Activated CD4-positive, alpha-beta T cell treated with anti-CD3 and anti-CD28 coated beads for 48 hours (primary cell): ENCODE results near the gene KCNMB1.
"Not testable (repeated sequence)": the region's sequence is repeated elsewhere in the genome, so short reads cannot be mapped to it uniquely, and the experiment has no call there.

Source experiments
- DNase-seq: peaks from one replicate; pipeline ENCODE4 v3.0.0-alpha.2; 2020

Gene KCNMB1

DNA sequence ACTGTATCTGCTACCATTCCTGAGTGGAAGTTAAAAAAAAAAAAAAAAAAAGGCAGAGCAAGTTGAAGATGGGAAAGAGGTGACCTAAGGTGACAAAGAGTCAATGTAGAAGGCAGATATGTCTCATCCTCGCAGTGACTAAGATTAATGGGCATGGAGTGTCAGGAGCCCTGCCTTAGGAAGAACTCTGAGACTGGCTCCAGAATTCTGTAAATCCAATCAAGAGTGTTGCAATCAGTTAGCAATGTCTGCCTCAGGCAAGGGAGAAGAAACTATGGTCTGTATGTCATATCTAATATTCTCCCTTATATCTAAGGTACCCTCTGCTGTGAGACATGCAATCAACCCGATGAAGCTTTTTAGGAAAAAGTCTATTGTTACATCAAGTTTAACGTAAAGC is 24.7 kb upstream of the KCNMB1 start:
- no peak for DNase-seq

DNA sequence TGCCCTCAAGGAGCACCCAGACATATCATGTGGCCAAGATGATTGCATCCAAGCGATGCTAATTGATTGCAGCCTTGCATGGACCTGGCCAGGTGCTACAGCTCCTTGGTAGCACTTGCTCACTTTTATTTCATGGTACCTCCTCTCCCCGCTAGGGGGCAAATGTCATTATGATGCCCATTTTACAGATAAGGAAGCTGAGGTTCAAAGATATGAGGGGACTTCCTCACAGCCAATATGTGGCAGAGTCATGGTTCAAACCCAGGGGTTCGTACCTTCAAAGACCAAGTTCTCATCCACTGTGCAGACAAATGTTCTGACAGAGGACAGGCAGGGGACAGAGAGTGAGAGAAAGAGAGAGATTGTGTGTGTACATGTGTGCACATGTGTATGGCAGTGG is 21.9 kb upstream of the KCNMB1 start:
- no peak for DNase-seq

DNA sequence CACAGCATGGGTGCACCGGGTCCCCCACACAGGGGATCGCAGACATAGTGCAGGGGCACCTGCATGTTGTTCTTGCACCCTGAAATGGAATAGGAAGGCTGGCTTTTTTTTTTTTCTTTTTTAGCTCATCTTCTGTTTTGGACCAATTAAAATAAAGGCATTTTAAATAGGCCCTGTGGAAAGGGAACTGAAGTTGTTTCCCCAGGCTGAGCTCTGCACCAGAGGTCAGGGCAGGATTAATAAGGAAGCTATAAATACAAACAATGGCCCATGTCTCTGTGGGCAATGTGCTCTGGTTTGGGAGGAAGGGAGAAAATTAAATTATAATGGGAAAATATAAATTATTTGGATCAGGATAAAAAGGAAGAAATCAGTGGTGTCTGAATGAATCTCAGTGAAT is 21.2 kb upstream of the KCNMB1 start:
- DNase-seq = no peak

DNA sequence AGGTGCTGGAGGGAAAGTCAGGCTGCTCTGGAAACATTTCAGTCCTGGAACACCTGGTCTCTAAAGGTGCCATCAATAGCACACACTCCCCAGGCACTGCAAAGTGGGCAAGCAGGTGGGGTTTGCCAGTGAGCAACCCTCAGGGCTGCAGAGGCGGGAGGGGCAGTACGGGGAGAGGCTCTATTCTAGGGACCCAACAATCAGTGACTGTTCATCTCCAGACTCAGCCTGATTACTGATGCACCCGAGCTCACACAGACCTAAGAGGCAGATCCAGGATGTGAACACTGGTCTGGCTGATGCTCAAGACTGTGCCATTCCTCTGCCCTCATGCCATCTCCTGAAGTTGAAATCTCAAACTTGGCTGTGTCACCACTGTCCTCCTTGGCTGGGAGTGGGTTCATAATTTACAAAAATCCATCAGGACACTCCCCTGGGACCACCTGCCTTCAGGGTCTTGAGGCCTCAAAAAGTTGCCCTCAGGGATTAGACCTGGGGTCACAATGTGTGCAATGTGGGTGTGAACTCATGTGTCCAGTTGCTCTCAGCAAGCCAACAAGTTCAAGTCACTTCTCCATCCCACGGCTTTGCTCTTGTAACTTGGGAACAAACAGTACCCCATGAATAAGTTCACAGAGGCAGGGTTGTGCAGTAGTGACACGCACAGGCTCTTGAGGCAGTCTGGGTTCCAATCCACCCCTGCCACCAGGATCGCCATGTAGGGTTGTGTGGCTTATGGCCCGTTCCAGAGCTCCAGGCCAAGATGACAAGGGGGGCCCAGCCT is 19.9 kb upstream of the KCNMB1 start:
- no peak for DNase-seq

DNA sequence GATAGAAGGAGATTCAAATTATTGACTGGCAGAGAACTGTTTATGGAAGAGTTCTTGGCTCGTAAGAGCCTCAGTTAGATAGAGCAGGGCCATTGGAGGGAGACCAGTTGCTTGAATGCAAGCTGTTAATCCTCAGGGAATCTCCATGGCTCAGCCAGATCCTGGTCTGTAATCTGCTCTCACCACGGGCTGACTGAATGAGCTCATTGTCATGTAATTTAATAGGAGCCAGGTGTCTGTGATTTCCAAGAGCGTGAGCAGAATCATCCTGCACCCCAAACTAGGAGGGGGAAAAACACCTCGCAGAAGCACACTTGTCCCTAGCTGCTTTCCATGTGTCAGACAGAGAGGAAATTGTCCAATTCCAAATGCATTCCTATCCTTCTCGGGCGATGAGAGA is 19.1 kb upstream of the KCNMB1 start:
- DNase-seq = no peak

DNA sequence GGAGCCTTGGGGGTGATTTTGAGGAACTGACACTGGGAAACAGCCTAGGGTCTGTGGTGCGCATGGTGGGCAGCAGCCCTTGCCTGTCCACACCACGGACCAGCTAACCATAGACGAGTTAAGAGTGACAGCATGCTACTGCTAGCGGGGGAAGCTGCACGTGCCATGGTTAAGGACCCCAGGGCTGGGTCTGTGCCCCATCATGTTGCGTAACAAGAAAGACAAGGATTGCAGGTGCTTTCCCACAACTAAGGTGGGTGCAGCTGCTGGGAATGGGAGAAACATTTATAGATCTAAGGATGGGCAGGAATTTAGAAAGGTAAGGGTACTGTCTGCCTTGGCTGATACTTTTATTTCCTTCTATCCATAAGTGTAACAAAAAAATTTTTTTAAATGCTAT is 17.9 kb upstream of the KCNMB1 start:
- DNase-seq = no peak

DNA sequence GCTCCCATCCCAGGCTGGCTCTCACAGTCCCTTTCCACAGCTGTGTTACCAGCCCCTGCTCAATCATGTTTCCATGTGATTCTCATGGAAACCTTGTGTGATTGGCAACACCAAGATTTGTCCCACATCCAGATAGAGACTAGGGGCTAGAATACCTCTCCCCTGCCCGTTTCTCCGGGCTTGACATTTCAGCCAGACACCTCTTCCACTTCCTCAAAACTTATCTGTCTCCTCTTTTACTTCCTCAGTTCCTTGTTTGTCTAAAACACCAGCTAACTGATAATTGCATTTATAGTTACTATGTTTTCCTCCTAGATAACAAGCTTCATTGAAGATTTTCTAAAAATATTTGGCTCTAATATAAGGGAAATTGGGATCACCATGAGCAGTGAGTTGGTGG is 16.6 kb upstream of the KCNMB1 start:
- DNase-seq = no peak

DNA sequence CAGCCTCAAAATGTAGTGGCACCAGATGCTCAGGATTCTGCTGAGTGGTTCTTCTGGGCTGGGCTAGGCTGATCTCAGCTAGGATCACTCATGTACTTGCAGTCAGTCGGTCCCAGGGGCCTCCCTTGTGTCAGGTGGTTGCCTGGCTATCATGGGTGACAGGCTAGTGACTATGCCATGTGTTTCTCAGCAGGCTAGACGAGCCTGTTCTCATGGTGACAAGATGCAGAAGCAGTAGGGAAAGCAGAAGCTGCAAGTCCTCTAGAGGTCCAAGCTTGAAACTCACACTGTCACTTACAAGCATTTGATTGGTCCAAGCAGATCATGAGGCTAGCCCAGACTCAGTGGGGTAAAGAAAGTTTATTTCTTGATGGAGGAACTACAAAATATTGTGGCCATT is 15.2 kb upstream of the KCNMB1 start:
- no peak for DNase-seq

DNA sequence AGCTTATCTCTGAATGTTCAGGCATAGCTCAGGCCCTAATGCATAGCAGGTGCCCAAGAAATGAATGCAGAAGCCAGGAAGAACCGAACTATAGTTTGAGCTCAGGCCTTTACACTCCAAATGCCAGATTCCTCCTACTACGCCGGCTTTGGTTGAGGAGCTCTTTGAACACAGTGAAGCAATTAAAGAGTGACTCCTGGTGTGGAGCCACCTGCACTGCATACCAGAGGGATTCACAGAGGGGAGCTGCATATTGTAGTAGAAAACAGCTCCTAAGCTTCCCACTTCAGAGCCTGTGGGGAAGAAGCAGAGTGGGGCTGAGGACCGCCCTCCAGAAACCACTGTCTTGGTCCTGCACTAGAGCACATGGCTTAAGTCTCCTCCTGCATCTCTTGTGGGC is 14.5 kb upstream of the KCNMB1 start:
- no peak for DNase-seq

DNA sequence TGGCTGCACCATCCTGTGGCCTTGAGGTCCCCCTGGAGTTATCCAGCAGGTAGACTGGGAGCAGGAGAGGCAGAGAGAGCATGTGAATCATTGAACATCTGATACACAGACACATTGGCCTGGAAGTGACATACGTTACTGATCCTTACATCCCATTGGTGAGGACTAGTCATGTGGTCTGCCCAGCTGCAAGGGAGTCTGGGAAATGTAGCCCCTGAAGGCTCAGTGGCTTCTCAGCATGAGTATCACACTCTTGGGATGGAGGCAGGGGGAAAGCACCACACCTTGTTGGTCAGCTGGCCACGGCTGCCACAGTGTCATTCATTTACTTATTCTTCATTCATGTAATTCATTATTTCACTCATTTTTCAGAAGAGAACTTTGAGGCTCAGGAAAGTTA is 13.3 kb upstream of the KCNMB1 start:
- DNase-seq = no peak

DNA sequence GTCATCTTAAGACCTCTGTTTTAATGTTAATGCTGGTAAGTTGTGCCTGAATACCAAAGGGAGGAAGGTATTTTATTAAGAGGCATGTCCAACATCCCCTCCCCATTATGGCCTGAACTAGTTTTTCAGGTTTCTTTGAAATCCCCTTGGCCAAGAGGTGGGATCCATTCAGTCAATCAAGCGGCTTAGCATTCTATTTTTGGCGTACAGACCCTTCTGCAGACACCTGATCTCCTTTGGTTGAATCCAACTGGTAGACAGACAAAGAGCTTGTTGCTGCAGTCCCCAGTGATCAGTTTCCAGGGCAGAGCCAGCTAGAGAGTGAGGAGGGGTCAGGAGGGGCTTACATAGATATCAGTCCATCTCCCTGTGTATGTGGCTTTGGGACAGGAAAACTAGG is 7.9 kb upstream of the KCNMB1 start:
- no peak for DNase-seq

DNA sequence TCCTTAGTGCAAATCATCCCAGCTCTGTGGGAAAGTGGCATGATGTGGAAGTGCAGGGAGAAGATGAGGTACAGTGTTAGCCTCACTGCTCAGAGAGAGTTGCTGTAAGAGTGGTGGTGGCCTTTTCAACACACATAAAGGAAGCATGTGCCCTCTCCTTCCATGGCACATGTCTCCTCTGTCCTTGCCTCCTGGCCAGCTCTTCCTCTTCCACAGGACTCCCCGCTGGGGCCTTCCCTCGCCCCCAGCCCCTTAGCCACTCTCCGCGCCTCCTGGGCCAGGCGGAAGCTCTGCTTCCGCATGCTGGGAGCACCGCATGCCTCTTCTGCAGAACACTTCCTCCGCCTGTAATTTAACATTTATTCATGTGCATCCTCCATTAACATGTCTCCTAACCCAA is 4.8 kb upstream of the KCNMB1 start:
- no peak for DNase-seq

DNA sequence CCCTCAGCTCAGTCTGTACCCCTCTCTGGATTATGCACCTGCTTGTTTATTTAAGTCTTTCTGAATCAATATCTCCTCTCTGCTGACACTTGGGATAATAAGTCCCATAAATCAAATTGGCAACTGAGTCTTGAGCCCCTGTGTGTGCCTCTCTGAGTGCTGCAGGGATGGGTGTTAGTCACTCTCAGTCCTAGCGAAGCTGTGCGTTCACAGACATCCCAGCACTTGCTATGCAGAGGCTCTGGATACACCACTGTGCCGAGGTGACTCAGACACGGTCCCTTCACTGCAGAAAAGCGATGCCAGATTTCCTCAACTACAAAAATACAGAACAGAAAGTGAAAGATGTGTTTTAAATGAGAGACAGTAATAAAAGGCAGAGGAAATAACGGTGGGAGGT is 4.1 kb upstream of the KCNMB1 start:
- peak; percentile 64 for DNase-seq

DNA sequence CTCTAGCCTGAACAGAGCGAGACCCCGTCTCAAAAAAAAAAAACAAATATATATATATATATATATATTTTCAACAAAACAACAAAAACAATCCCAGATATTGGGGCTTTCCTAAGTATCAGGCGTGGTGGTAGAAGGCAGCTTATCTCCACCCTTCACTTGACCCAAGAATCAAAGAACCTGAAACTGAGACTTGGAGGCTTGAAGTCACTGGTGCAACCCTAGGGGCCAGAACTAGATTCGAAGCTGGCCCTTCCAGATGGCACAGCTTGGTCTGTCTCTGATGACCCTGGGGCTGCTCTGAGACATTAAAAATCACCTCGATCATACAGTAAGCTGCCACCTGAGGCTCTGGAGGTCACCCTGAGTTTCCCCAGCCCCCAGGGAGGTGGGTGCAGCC is 1.3 kb upstream of the KCNMB1 start:
- DNase-seq = no peak

DNA sequence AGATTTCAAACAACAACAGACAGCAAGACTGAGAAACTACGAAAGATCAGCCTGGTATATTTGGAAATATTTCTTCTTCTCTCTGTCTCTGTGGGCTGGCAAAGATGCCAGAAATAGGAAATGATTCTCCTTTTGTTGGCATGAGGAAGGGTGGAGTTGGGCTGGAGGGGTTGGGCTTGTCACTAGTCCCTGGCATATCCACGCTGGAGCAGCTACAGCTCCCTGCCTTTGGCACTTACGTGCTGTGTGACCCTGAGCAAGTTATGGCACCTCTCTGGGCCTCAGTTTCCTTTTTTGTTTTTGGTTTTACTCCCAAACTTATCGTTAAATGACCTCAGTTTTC is 354 bp upstream of the KCNMB1 start:
- no peak for DNase-seq

DNA sequence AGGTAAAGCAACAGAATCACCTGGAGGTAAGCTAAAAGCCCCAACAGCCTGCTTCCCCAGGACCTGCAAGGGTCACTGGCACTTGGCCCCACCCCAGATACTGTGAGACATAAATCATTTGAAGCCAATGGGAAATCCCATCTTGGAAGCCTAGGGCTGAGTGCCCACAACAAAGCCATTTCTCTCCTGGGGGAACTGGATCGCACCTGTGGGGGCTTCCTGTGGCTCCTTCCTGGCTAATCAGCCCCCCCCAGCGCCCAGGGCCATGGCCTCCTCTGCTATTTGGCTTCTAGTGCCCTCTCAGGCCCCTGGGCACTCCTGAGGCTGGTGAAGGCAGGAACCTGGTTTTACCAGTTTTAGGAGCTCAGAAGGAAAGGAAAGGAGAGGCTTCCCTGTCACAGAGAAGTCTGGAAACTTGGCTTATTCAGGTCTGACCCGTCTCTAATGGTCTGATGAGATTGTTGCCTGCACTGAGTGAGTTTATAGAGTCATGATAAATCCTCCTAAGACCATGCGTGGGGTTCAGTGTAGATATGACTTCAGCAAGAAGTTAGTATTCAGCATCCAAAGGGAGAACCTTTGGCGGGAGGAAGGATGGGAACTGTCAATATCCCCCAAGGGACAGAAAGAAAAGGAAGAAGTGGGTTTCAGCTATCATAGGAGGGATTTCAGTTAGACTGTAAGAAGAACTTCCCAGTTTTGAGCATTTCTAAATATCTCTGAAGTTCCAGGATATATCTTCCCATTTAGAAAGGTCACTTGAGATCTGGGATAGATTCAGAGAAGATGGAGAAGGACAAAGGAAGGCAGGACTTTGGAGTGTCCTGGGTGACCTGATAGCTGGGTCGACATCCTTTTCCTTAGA is 1.2 kb downstream of the KCNMB1 start:
- DNase-seq = no peak

DNA sequence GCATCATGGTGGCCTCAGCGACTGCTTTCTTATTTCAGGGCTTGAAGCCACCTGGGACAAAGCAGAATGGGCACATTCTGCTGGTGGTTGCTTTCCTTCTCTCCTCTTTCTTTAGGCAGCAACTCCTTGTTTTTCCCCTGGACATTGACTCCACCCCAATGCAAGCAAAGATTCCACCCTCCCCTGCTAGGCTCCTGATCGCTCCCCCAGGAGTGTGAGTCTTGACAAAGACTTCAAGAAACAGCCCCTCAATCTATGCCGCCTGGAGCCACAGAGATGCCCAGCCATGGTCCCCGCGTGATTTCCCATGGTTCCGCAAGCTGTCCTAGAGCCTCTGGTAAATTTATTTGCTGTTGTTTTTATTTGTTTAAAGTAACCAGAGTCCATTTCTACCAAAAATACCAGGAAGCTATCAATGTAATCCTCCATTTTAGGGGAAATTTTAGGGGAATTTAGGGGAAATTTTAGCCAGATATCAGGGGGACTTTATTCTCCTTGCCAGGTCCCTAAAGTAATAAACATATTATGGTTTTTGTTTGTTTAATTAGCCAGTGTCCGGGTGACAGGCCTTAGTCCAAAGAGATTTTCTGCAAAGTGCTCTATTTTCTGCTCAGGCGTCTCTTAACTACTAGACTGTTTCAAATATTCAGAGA is 2.3 kb downstream of the KCNMB1 start:
- no peak for DNase-seq

DNA sequence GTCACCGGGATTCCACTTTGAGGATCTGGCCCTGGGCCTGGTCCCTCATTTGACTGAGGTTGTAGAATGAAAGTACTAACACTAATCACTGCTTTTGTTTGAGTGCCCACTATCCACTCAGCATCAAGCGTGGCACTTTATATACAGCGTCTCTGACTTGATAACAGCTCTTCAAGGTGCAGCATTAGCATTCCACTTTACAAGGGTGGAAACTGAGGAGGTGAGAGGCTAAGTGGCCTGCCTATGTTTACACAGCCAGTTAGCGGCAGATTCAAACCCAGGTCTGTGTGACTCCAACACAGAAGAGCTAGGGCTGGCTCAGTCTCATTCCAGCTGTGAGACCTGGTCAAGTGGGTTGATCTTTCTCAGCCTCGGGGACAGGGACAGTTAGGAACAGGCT is 5.9 kb downstream of the KCNMB1 start:
- no peak for DNase-seq

DNA sequence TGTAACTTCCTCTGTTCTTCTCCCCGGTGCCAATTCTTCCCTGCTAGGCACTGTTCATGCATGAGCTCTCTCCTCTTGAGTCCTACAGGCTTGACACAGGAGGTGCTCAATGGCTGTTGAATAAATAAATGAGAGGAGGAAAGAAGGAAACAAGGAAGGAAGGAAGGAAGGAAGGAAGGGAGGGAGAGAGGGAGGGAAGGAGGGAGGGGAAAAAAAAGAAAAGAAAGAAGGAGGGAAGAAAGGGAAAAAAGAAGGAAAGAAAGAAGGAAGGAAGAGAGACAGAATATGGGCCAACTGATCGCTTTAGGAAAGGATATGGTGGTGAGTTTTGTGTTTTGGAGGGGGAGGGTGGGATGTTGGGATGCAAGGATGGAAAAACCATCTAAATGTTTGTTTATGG is 6.4 kb downstream of the KCNMB1 start:
- DNase-seq = no peak

DNA sequence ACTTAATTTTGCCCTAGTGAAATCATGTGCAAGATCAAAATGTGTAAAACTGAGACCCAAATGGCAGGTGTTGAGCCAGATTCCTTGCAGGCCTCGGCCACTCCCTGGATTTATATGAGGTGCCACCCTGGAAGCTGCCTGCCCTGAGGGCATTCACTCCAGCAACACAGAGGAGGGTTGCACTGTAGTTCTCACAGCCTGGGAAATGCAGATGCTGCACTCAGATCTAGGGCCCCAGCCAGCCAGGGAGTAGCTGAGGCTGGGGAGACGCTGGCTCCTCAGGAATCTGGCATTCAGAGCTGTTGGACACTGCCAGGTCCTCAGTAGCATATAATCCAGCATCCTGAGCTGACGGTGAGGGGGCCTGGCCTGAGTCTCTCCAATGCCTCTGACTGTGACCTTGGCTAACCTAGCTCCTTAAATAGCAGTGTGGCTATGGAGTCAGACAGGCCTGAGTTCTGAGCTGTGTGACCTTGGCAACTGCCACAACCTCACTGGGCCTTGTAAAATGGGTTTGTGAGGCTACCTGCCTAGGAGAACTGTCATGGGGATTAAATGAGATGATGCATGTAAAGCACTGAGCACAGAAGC is 8.7 kb downstream of the KCNMB1 start:
- no peak for DNase-seq

DNA sequence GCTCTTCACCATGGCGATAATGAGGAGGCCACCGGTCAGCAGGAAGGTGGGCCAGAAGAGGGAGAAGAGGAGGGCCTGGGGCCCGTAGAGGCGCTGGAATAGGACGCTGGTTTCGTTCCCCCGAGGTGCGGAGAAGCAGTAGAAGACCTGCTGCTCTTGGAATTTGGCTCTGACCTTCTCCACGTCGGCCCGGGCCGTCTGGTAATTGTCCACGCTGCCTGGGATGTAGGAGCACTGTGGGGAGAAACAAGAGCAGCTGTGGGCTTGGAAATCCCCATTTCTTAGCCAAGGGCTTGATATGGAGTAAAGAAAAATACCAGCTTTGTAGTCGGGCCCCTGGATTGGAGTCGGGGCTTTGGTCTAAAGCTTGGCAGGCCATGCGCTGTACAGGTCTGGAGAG is 10.4 kb downstream of the KCNMB1 start:
- DNase-seq = no peak

DNA sequence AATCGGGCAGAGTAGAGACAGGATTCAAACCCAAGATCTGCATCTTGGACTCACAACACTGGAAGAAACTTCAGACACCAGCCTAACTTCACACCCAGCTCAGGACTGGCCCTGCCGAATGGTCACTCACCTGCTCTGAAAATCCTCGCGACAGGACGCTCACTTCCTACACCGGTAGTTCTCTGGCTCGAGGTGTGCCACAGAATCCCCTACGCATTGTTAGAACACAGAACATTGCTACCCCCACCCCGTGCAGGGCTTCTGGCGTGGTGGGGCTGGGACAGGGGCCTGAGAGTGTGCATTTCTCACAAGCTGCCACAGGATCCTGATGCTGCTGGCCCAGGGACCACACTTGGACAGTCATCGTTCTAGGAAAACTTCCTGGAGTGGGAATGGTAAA is 12.1 kb downstream of the KCNMB1 start:
- DNase-seq = no peak

DNA sequence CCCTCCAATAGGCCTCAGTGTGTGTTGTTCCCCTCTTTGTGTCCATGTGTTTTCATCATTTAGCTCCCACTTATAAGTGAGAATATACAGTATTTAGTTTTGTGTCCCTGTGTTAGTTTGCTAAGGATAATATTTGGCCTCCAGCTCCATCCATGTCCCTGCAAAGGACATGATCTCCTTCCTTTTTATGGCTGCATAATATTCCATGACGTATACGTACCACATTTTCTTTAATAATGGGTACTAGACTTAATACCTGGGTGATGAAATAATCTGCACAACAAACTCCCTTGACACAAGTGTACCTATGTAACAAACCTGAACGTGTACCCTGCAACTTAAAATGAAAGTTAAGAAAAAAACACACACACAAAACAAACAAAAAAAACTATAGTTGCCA is 12.6 kb downstream of the KCNMB1 start:
- not testable (repeated sequence) for DNase-seq

DNA sequence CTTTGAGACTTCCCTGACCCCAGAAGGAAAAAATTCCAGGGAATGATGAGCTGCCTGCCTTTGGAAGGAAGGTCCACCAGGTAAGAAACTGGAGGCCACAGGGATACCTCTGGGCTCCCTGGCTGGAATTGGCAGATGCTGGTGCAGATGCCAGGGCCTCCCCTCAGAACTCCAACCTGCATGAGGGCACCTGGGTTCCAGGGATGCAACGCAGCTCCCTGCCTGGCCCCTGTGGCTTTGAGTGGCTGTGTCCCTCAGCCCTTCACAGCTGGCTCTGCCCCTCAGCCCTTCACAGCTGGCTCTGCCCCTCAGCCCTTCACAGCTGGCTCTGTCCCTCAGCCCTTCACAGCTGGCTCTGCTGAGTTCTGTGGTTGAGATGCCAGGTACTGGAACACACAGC is 13.9 kb downstream of the KCNMB1 start:
- DNase-seq = no peak
